ENCODE data around the gene GALNT9. TPM values are rescaled to one million over a fixed set of nuclear protein-coding genes. Genes with fewer than 3 reads are reported as not detected.
A peak's percentile ranks its signal among the peaks of the same experiment; 100 is the strongest.

GALNT9 gene
- polyA plus RNA-seq, 3 donors: not detected

DNA sequence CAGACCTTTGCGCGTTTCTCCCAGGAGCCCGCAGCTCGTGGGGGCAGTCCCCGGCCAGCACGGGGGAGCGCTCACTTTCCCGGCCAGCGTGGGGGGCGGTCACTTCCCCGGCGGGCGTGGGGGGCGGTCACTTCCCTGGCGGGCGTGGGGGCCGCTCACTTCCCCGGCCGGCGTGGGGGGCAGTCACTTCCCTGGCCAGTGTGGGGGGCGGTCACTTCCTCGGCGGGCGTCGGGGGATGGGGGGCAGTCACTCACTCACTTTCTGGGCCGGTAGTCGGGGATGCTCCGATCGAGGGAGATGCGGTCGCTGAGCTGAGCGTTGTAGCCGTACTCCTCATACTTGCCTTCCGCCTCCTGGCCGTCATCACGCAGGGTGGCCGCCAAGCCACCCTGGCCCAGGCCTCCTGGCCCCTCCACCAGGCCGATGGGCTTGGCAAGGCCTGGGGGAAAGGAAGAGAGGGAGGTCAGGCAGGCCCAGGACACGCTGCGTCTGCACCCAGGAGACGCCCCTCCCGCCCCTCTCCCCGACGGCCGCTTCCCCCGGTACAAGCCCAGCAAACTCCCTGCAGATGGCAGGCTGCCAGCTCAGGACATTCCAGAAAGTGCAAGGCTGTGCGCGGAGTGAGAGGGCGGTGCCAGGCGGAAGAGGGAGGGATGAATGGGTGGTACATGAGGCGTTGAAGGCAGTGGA is 43.3 kb downstream of the GALNT9 start:
- no peaks in the 10 kb centered on the region for H4K20me1 ChIP-seq (ENCODE audit: insufficient read depth, low read length)
- no peak overlapping the region for H3K4me3 ChIP-seq (replicated peaks in 1 of 3; ENCODE audit: low read depth in 2 of 3, low read length in 3 of 3)
- no peak for TF ChIP-seq CTCF (IDR thresholded peaks at IDR 0.05)
- peaks cover 0 to 1% of the 10 kb centered on the region in 2 donors for H3K36me3 Mint-ChIP-seq
- H3K4me3 Mint-ChIP-seq: peak overlapping the region in 1 of 2 donors; percentile 76
- no peaks in the 10 kb centered on the region for H3K4me1 Mint-ChIP-seq
- H3K4me2 ChIP-seq (replicated peaks; ENCODE audit: extremely low read depth, low read length, poor library complexity, severe bottlenecking): no peak overlapping the region
- peaks cover 0 to 29% of the 10 kb centered on the region in 2 donors for H3K27me3 ChIP-seq (ENCODE audit: control insufficient read depth in 2 of 2, insufficient read depth in 2 of 2, low read length in 2 of 2)
- no peak overlapping the region for H3K27ac ChIP-seq (ENCODE audit: low read depth in 1 of 2, low read length in 2 of 2)
- 6% methylated on average over 46 of the region's 51 CpGs for WGBS (ENCODE audit: insufficient coverage)
- no peaks in the 10 kb centered on the region for H3K36me3 ChIP-seq (replicated peaks in 1 of 2; ENCODE audit: control insufficient read depth in 1 of 2, insufficient read depth in 2 of 2, low read length in 2 of 2)
- H3K9me3 Mint-ChIP-seq: peaks cover 0 to 15% (median 6%) of the 10 kb centered on the region in 7 donors
- H3K27ac Mint-ChIP-seq: no peak overlapping the region
- H3K79me2 ChIP-seq (ENCODE audit: insufficient read depth, low read length): no peaks in the 10 kb centered on the region
- H3K27me3 Mint-ChIP-seq (ENCODE audit: low read depth in 3 of 3): peaks cover 39 to 63% (median 44%) of the 10 kb centered on the region in 3 donors
- no peak for DNase-seq
- intact Hi-C loops (cut with micrococcal nuclease): no loop called here
- no peak overlapping the region for H2AFZ ChIP-seq (ENCODE audit: insufficient read depth, low read depth, low read length, poor library complexity, severe bottlenecking)
- H3K9ac ChIP-seq (ENCODE audit: insufficient read depth, low read length, poor library complexity, severe bottlenecking): no peak overlapping the region
- peaks cover 0 to 4% of the 10 kb centered on the region in 2 donors for H3K9me3 ChIP-seq (replicated peaks in 1 of 2; ENCODE audit: control insufficient read depth in 1 of 2, insufficient read depth in 1 of 2, low read length in 2 of 2)
- H3K4me1 ChIP-seq (ENCODE audit: control insufficient read depth in 1 of 2, insufficient read depth in 2 of 2, low read length in 2 of 2): no peaks in the 10 kb centered on the region

- intact Hi-C loops (cut with micrococcal nuclease): no loop called here
- Histone ChIP-seq H2AFZ (ENCODE audit: insufficient read depth, low read depth, low read length, poor library complexity, severe bottlenecking) (no peak overlapping the region), H3K4me1 (ENCODE audit: control insufficient read depth in 1 of 2, insufficient read depth in 2 of 2, low read length in 2 of 2) (no peaks in the 10 kb centered on the region), H4K20me1 (ENCODE audit: insufficient read depth, low read length) (no peaks in the 10 kb centered on the region), H3K27me3 (ENCODE audit: control insufficient read depth in 2 of 2, insufficient read depth in 2 of 2, low read length in 2 of 2) (peaks cover 0 to 29% of the 10 kb centered on the region in 2 donors), H3K79me2 (ENCODE audit: insufficient read depth, low read length) (no peaks in the 10 kb centered on the region), H3K27ac (ENCODE audit: low read depth in 1 of 2, low read length in 2 of 2) (no peak overlapping the region), H3K9me3 (replicated peaks in 1 of 2; ENCODE audit: control insufficient read depth in 1 of 2, insufficient read depth in 1 of 2, low read length in 2 of 2) (peaks cover 0 to under 1% of the 10 kb centered on the region in 2 donors), H3K9ac (ENCODE audit: insufficient read depth, low read length, poor library complexity, severe bottlenecking) (no peak overlapping the region), H3K4me2 (replicated peaks; ENCODE audit: extremely low read depth, low read length, poor library complexity, severe bottlenecking) (no peak overlapping the region), H3K4me3 (replicated peaks in 1 of 3; ENCODE audit: low read depth in 2 of 3, low read length in 3 of 3) (no peak overlapping the region), H3K36me3 (replicated peaks in 1 of 2; ENCODE audit: control insufficient read depth in 1 of 2, insufficient read depth in 2 of 2, low read length in 2 of 2) (no peaks in the 10 kb centered on the region)
- Mint-ChIP-seq H3K36me3 (peaks cover 0 to 1% of the 10 kb centered on the region in 2 donors), H3K9me3 (peaks cover 0 to 13% (median 5%) of the 10 kb centered on the region in 7 donors), H3K27ac (no peak overlapping the region), H3K4me1 (no peaks in the 10 kb centered on the region), H3K4me3 (peak overlapping the region in 1 of 2 donors; percentile 70), H3K27me3 (ENCODE audit: low read depth in 3 of 3) (peaks cover 39 to 63% (median 47%) of the 10 kb centered on the region in 3 donors)
- no peak for TF ChIP-seq CTCF (IDR thresholded peaks at IDR 0.05)
- no peak for DNase-seq
- WGBS (ENCODE audit: insufficient coverage): 70% methylated on average over 34 of the region's 38 CpGs
Measured at GRCh38 chr12:132284827-132285741, 44.3 kb downstream of the GALNT9 start.
